Heart left ventricle (tissue), 16 donors: ENCODE results near the gene SLC8A3. TPM values are rescaled to one million over a fixed set of nuclear protein-coding genes. Genes with fewer than 3 reads are reported as not detected.

Source experiments
- ATAC-seq, 4 donors: fragments of 200-7000 bp; cut with Tn5 transposase; one replicate each; pipeline ENCODE4 v1.9.1; 2020 to 2022; ENCODE audit warnings: moderate library complexity in 4 of 4, mild to moderate bottlenecking in 3 of 4, moderate number of reproducible peaks in 1 of 4
- DNase-seq, 5 donors: peaks; one replicate each; pipeline ENCODE4 v3.0.0-alpha.2; 2020
- H3K27ac ChIP-seq, 12 donors: fragments of 200-600 bp; sonication (generic) in 4 of 12; one replicate each; pipeline versions ENCODE4 v1.5.0 to v1.8.0; 2016 to 2022; ENCODE audit warnings: mild to moderate bottlenecking in 2 of 12
- H3K27me3 ChIP-seq, 9 donors: fragments of 200-600 bp; sonication (generic) in 2 of 9; one replicate each; pipeline versions ENCODE4 v1.5.1 to v1.8.0; 2016 to 2022; ENCODE audit warnings: mild to moderate bottlenecking in 3 of 9
- H3K36me3 ChIP-seq, 9 donors: fragments of 200-600 bp; sonication (generic) in 2 of 9; one replicate each; pipeline versions ENCODE4 v1.5.0 to v1.8.0; 2018 to 2022; ENCODE audit warnings: mild to moderate bottlenecking in 2 of 9
- H3K4me1 ChIP-seq, 12 donors: fragments of 200-600 bp; sonication (generic) in 4 of 12; one replicate each; pipeline versions ENCODE4 v1.5.0 to v1.8.0; 2016 to 2022; ENCODE audit warnings: mild to moderate bottlenecking in 3 of 12
- H3K4me3 ChIP-seq, 12 donors: fragments of 200-600 bp; sonication (generic) in 4 of 12; one replicate each; pipeline versions ENCODE4 v1.5.0 to v1.8.0; 2017 to 2022; ENCODE audit warnings: mild to moderate bottlenecking in 9 of 12, moderate library complexity in 4 of 12
- H3K9me3 ChIP-seq, 12 donors: fragments of 200-600 bp; sonication (generic) in 4 of 12; one replicate each; pipeline versions ENCODE4 v1.5.0 to v1.8.0; 2016 to 2022; ENCODE audit warnings: mild to moderate bottlenecking in 1 of 12
- CTCF ChIP-seq, 12 donors: fragments of 200-600 bp; sonication (generic) in 4 of 12; IDR thresholded peaks; one replicate each; pipeline versions ENCODE4 v1.5.0 to v1.8.0; 2018 to 2022; ENCODE audit warnings: antibody characterized with exemption in 12 of 12, mild to moderate bottlenecking in 5 of 12
- POLR2A ChIP-seq, 2 donors: fragments of 450-650 bp; IDR thresholded peaks; one replicate each; pipeline ENCODE4 v1.6.1; 2017; ENCODE audit warnings: antibody characterized with exemption in 2 of 2, mild to moderate bottlenecking in 2 of 2, moderate library complexity in 2 of 2
- WGBS, 4 donors: extraction: QIAGEN DNeasy Blood & Tissue Kit in 2 of 4; methylation state at CpG; one replicate each; pipeline versions ENCODE4 v1.1.5 to v1.1.7; 2013 to 2018; 5-methylcytosine and 5-hydroxymethylcytosine counted together
- intact Hi-C, 10 donors: fragments of 100-400 bp; cut with DNase I; formaldehyde crosslinking; loops; one replicate each; pipeline versions ENCODE4 v1.11.1 to v1.14.2; 2022
- polyA plus RNA-seq, 2 donors: library from polyadenylated mRNA; stranded (reverse); fragments of 200-250 nt; gene quantifications; one replicate each; pipeline ENCODE4 v1.2.3, GENCODE V29; 2013
- total RNA-seq, 9 donors: library from RNA; depleted of rRNA in 2 of 9; stranded (reverse); fragments of >200 nt in 2 of 9; fragmentation: NEBNext Ultra II Directional in 3 of 9; extraction: Animal tissue kit (Norgen Biotek cat#: 25700) in 3 of 9; gene quantifications; one replicate each; pipeline versions ENCODE4 v1.1.0 to v1.2.4, GENCODE V29; 2016 to 2023
- donor health status: ischemic (EF 13 %, LVEDD 7.1; RV severe dilation, severe dysfunction).
- donor health status: healthy with polysubstance abuse.
- donor health status: DM: no; HTN: yes; CAD: no.
- donor health status: DM: no; HTN: no; CAD: no.
- donor health status: ischemic (EF 25% LVEDD 6.9; RV normal size, moderate dysfunction).
- donor health status: ischemic (EF 25% LVEDD 5.7; RV mildly dilated, moderate dysfunction).
- donor health status: healthy.
- donor health status: DM: yes; HTN: yes; CAD: no.
- donor health status: ischemic (EF 35%, LVEDD 5.7; RV mildly dilated, moderate dysfunction).
- donor health status: nonischemic (EF 11% LVEDD 7.7; RV severe dilation, severe dysfunction).
- donor health status: DM: yes; HTN: yes; CAD: no.
- donor health status: PGD.
- donor health status: ischemic (EF 29% LVEDD 5.4; RV normal size, mild dysfunction).
- donor health status: nonischemic (EF 23%, LVEDD 6.1; RV moderate dilation, normal function).

SLC8A3 gene
- total and polyA plus RNA-seq, 11 donors = 0.03 to 0.23 (median 0.11) TPM; not detected in 6

- Histone ChIP-seq H3K9me3 (no peaks in the 10 kb centered on the region), H3K4me3 (no peak overlapping the region), H3K27ac (no peak overlapping the region), H3K27me3 (peaks cover 0 to 13% (median 0%) of the 10 kb centered on the region in 9 donors), H3K36me3 (no peaks in the 10 kb centered on the region), H3K4me1 (no peaks in the 10 kb centered on the region)
- TF ChIP-seq POLR2A (IDR thresholded peaks at IDR 0.05) (no peak), CTCF (IDR thresholded peaks at IDR 0.05) (no peak)
- intact Hi-C loops = no loop called here
- DNase-seq = no peak
- ATAC-seq = no peak
- WGBS, 4 donors = 24 to 33% (median 27%) methylated on average over 3 of the region's 3 CpGs
These were observed 25.1 kb upstream of the SLC8A3 start for GRCh38 chr14:70213721-70214282.

DNA sequence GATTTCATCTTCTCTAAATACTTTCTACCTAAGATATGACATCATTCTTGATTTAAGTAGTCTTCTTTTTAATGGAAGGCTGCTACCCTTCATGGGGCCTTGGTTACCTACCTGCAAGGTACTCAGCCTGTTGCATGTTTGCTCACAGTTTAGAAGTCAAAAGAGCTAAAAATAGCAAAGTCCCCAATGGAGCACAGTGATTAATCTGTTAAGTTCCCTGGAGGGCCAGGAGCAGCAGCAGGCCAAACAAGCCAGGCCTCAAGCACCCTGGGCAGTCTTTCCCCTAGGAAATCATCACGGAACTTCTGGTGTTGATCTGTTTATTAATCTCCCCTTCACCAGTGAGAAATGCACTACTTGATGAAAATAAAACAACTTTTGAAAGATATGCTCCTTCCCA is 24.0 kb upstream of the SLC8A3 start:
- intact Hi-C loops = no loop called here
- TF ChIP-seq POLR2A (IDR thresholded peaks at IDR 0.05) (no peak), CTCF (IDR thresholded peaks at IDR 0.05) (no peak)
- peaks cover 0 to 11% (median 0%) of the 10 kb centered on the region in 9 donors for H3K27me3 ChIP-seq
- WGBS, 4 donors = 20 to 39% (median 24%) methylated on average over 1 of the region's 1 CpG
- H3K36me3 ChIP-seq = no peaks in the 10 kb centered on the region
- DNase-seq (no peak), ATAC-seq (no peak)
- H3K27ac ChIP-seq = no peak overlapping the region
- no peaks in the 10 kb centered on the region for H3K9me3 ChIP-seq
- no peaks in the 10 kb centered on the region for H3K4me1 ChIP-seq
- H3K4me3 ChIP-seq = no peak overlapping the region

- ATAC-seq (no peak), DNase-seq (no peak)
- H3K4me1 ChIP-seq = no peaks in the 10 kb centered on the region
- no peak overlapping the region for H3K4me3 ChIP-seq
- H3K36me3 ChIP-seq = no peaks in the 10 kb centered on the region
- peaks cover 0 to 33% (median 0%) of the 10 kb centered on the region in 9 donors for H3K27me3 ChIP-seq
- intact Hi-C loops = no loop called here
- TF ChIP-seq POLR2A (IDR thresholded peaks at IDR 0.05) (no peak), CTCF (IDR thresholded peaks at IDR 0.05) (no peak)
- no peaks in the 10 kb centered on the region for H3K9me3 ChIP-seq
- no peak overlapping the region for H3K27ac ChIP-seq
These were observed 19.6 kb upstream of the SLC8A3 start for GRCh38 chr14:70208380-70208779.

GRCh38 chr14:70203686-70204085 is 14.9 kb upstream of the SLC8A3 start:
- 73 to 82% (median 75%) methylated on average over 4 of the region's 4 CpGs for WGBS, 4 donors
- intact Hi-C loops = no loop called here
- Histone ChIP-seq H3K27me3 (peaks cover 0 to 48% (median 3%) of the 10 kb centered on the region in 9 donors), H3K9me3 (no peaks in the 10 kb centered on the region), H3K4me3 (no peak overlapping the region), H3K36me3 (no peaks in the 10 kb centered on the region), H3K4me1 (no peaks in the 10 kb centered on the region), H3K27ac (no peak overlapping the region)
- TF ChIP-seq POLR2A (IDR thresholded peaks at IDR 0.05) (no peak), CTCF (IDR thresholded peaks at IDR 0.05) (no peak)
- ATAC-seq (no peak), DNase-seq (no peak)
